OCI-LY3 (cell line): Measurements from ENCODE around the gene EFEMP2.

Experiments
- CTCF ChIP-seq: fragments of 200-600, 300-600 bp; sonication (generic); IDR thresholded peaks from 2 replicates; pipeline ENCODE4 v1.5.1; 2014; ENCODE audit warnings: antibody characterized with exemption, low read length, low read depth
- EZH2phosphoT487 ChIP-seq: fragments of 200-600 bp; shearing (Covaris generic); IDR thresholded peaks from 2 replicates; pipeline ENCODE4 v1.6.1; 2018; ENCODE audit warnings: antibody characterized with exemption, mixed run types, low read depth

GRCh38 chr11:65850217-65851082 is 22.1 kb downstream of the EFEMP2 start:
- TF ChIP-seq CTCF (no peak), EZH2phosphoT487 (no peak)
